ENCODE measurements around the gene ARHGEF11.

Gene ARHGEF11

DNA sequence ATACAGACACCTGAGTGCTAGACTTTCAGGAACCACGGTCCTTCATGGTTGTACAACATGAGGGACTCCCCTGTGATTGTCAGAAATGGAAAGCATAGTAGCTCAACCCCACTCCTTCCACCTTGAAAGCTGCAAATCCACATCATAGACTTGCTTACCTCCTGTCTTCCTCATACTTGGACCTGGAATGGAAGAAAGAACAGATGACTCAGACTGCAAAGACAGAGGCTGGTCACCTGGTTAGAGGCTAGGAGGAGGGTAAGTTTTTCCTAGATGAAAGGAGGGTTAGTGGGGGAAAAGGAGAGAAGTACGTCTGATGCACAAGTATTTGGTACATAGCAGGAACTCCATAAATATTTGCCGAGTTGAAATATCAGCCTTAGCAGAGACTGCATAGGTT, 87.9 kb downstream of the ARHGEF11 start:
- no peak for FAIRE-seq
- DNase-seq (ENCODE audit: insufficient read length, low spot score): no peak

DNA sequence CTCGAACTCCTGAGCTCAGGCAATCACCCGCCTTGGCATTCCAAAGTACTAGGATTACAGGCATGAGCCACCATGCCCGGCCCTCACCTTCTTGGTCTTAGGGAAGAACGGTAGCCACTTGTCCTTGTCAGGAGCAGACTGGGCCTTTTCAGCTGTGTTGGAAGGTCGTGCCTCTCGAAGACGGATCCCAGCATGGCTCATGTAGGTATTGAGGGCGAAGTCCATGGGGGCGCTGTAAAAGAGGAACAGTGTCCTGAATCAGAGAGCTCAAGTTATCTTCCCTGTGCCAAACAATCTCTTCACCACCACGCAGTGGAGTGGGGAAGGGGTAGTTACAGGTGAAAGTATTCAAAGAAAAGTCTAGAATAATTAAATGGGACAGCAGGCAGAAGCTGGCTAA, 89.2 kb downstream of the ARHGEF11 start:
- FAIRE-seq (no peak), DNase-seq (ENCODE audit: insufficient read length, low spot score) (no peak)

DNA sequence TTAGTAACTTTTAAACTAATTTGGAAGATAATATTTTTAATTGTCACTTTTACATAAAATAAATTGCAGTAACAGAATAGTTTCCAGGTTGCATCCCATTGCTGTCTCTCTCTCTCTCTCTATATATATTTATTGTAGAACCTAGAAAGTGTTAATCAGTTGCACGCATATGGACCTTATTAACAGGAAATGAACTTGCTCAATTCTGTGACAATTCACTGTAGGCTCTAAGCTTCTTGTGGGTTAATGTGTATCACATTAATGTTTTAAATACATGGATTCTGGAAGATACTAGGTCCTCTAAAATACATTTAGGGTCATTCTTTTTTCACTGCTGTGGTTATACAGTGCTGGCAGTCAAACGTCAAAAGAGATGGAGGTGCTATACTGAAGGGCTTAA, 92.0 kb downstream of the ARHGEF11 start:
- FAIRE-seq (no peak), DNase-seq (ENCODE audit: insufficient read length, low spot score) (no peak)

DNA sequence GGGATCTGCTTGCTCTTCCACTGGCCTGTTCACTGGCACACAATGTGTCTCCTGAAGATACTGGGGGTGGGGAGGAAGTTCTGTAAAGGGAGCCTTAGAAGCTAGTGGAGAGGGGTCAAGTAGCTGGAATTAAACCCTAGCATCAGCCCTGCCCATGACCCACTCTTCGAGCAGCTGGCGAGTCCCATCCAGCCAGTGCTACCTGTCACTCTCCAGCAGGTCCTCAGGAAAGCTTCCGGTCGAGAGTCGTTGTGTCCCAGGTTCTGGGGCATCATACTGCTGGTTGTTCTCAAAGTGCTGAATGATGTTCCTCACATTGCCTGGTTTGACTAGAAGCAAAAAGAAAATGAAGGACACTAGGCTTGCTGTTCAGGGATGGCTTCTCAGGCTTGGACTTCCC, 94.2 kb downstream of the ARHGEF11 start:
- FAIRE-seq (no peak), DNase-seq (ENCODE audit: insufficient read length, low spot score) (no peak)

DNA sequence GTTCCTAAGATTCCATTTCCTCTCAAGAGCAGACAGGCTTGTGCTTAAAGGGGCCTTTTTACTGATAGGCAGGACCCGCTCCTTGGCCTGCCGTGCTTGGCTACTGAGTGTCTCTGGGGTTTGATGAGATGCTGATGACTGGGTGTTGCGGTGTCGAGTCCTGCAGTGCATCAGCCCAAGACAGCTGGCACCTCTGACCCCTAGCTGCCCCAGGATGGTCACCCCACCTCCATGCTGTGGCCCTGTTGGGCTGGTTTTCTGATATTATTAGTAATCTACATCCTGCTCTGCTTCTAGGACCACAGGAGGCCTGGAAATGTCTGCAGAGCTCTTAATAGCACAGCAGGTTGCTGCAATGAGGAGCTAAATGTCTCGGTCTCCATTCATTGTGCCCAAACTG, 96.4 kb downstream of the ARHGEF11 start:
- no peak for DNase-seq (ENCODE audit: insufficient read length, low spot score)
- no peak for FAIRE-seq

DNA sequence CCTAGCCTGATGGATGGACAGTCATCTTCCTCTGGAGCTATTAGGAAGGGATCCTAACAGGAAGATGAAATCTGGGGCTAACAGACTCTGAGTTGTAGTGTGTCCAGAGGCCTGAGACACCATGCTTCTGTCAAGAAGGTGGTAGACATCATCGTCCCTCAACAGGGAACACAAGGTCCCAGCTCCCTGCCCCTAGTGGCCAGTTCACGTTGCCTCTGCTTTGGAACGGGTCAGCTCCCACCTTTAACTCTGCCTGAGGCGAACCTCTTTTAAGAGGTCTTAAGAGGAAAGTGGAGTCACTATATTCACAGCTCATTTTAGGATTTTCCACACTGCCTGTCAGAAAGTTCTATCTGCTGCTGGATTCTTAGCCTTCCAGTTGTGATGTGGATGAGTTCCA, 96.8 kb downstream of the ARHGEF11 start:
- no peak for DNase-seq (ENCODE audit: insufficient read length, low spot score)
- FAIRE-seq: no peak

DNA sequence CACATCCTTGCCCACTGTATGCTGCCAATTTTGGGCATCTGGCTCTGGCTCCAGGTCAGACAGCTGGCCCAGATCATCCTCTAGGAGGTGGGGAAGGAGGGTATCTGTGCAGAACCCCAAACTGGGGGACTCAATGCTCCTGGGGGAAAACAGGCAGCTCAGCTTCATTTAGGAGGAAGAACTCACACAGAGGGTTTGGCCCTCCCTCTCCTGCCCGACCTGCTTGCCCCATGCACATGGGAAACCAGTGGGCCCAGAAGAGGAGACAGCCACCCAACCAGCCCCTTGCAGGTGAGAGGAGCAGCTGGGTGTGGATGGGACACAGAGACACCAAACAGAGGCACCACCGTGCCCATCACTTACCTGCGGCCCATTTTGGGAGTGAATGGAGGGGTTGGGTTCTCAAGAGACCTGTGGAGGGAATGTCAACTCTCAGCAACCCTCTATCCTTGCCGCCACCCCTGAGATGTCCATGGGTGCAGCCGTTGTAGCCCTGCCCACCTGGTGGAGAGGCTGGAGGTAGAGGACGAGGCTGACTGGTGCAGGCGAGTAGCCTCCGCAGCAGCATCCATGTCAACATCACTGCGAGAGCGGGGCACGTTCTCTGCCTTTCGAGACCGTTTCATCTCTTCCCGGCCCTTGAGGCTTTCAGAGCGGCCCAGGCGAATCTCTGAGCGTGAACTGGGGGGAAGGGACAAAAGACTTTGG, 97.6 kb downstream of the ARHGEF11 start:
- no peak for DNase-seq (ENCODE audit: insufficient read length, low spot score)
- no peak for FAIRE-seq

DNA sequence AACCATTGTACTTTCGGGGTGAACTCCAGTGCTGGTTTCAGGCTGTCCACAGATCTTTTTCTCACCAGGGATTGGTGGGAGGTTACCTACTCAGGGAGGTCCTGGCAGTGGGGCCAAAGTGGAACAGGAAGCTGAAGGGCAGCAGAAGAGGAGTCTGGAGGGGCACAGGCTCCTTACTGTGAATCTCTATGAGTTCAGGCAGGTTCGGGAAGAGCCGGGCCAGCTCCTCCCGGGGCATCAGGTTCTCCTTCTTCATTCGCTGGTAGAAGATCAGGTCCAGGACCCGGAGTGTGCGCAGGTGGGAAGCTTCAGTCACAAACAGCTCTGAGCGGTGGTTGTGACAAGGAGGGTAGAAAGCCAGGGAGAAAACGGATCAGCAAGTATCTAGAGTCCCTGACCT, 98.4 kb downstream of the ARHGEF11 start:
- FAIRE-seq: no peak
- no peak for DNase-seq (ENCODE audit: insufficient read length, low spot score)

DNA sequence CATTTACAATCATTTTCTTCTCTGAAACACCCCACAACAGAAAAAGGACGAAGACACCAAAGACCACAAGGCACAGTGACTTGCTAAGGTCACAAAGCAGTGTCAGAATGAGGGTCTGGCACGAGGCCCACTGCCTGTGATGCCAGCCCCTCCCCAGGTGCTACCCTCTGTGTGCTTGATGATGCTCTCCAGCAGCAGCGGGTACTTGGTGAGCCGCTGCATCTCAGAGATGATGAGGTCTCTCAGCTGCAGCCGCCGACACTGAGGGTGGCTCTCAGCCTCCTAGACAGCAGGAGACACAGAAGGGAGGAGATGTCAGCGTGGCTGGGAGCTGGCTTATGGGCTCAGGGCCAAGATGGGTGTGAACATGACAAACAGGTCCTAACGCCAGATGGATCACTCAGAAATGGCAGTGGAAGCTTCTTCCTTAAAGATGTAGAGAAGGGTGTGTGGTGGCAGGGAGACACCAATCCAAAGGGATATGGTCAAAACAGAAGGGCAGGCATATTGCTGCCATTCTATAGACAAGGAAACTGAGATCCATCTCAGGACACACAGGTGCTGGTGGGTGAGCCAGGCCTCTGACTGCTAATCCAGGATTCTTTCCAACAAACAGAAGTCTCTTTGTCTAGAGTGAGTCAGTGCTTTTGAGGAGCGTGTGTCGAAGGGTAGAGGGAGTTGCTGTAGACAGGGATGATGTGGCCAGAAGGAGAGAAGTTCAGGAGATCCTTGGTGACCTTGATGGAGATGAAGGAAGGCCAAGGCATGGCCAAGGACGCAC, 99.5 kb downstream of the ARHGEF11 start:
- DNase-seq (ENCODE audit: insufficient read length, low spot score): no peak
- no peak for FAIRE-seq

DNA sequence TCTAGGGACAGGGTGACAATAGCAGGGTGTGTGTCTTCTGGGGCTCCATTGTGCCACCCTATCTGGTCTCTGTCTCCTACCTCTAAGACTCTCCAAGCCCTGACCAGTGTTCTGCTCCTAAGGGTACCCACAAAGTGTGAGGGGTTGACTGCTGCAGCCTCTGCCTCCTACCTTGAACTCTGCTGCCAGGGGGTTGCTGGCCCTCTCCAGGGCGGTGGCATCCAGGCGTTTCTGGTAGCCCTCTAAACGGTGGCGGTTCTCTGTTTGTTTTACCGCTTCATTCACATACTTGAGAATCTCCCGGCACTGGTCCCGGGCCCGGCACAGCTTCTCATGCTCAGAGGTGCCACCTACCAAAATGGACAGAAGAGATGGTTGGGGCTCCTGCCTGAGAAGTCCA, 100.7 kb downstream of the ARHGEF11 start:
- no peak for FAIRE-seq
- no peak for DNase-seq (ENCODE audit: insufficient read length, low spot score)

DNA sequence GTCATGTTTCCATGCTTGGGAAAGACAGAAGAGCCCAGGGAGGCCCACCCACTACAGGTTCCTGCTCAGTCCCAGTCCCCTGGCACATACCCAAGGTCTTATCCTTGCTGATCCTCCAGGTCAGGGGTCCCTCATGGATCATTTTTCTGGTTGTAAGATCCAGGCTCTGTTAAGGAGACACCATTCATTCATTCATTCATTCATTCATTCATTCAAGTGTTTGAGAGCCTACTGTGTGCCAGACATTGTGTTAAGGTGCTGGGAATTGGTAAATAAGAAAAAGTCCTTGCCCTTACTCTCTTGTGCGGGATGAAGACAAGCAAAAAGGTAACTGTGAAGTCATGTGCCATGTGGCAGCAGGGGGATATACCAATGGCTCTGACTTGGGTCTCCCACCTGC, 101.3 kb downstream of the ARHGEF11 start:
- DNase-seq (ENCODE audit: insufficient read length, low spot score): no peak
- no peak for FAIRE-seq

DNA sequence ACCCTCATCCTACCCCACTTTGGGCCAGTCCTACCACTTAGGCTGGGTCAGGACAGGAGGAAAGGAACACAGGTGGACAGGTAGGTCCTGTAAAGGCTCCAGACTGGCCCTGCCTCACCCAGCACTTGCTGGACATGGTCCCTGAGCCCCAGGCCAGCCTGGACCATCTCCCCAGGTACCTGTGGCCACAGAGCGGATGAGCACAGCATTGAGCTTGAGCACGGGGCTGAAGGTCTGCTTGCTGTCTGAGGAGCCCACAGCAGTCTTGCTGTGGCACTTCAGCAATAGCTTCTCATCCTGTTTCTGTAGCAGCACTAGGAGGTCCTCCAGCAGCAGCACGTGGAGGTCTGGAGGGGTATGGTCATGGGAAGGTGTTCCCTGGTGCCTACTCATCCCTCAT, 101.8 kb downstream of the ARHGEF11 start:
- FAIRE-seq (no peak), DNase-seq (ENCODE audit: insufficient read length, low spot score) (no peak)

DNA sequence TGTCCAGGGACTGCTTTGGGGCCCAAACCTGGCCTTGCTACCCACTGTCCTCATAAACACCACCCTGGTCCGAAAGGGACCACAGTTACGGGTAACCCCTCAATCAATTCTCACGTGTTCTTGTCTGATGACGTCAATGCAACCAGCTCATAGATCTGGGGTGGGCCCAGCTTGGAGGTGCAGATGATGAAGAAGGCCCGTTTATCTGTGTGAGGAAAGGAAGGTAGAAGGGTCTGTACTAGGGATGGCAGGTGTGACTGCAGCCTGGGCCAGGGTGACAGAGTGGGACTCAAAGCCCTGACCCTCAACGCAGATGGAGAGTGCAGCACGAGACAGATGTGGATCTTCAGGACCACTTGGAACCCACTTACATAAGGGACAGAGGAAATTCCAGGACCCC, 103.0 kb downstream of the ARHGEF11 start:
- DNase-seq (ENCODE audit: insufficient read length, low spot score): no peak
- no peak for FAIRE-seq

DNA sequence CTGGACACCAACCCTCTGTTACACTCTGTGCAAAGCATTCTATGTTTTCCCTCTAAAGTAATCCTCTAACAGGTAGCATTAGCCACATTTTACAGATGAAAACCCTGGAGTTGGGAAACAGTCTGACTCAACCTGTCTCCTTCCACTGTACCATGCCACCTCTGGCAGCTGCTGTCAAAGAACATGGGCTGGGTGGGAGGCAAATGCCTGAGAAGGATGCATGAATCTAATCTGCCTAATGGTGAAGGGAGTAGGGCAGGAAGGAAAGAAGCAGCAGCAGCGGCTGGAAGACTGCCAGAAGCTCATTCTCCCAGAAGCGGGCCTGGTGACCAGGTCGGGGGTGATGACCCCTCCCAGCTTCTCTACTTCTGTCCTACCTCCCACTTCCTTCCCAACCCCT, 103.4 kb downstream of the ARHGEF11 start:
- FAIRE-seq: no peak

DNA sequence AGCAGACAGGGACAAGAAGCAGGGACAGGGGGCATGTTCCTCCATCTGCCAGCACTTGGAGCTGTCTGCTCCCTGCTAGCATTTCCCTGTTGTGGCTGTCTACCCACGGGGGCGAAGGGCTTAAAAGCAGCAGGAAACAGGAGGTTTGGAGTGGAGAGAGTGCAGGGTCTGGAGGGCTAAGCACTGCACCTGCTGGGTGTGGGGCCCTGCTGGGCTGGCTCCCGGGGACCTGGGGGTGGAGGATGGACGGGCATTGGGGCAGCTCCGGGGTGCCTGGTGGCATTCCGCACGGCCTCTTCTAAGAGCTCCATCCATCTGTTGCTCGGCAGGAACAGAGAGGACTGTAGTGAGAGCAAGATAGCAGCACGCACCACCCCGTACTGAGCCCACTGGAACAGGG, 103.9 kb downstream of the ARHGEF11 start:
- DNase-seq (ENCODE audit: insufficient read length, low spot score) (no peak), FAIRE-seq (no peak)

More for the DNA sequence above, 103.4 kb downstream of the ARHGEF11 start:
- no peak for DNase-seq (ENCODE audit: insufficient read length, low spot score)

DNA sequence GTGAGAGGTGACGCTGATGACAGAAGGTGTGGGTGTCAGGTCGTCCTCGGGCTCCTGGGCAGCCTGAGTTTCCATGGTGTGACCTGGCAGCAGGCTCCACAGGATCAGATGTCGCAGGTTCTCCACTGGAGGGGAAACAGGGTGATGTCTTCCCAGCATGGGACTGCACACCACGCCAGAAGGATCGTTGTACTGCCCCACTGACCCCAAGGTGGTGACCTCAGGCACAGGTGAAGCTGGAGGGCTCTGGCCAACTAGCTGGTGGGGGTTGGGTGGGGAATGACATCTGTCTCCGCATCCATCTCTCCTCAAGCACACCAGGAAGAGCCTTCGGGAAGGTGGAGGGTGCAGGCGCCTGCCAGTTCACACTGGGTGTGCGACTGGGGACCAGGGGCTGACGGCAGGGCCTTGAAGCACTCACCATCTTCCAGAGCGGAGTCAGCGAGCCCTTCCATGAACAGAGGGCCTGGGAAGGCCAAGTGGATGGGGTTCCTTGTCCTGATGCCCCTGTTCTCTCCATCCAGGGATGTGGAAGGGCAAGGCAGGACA, 105.7 kb downstream of the ARHGEF11 start:
- FAIRE-seq: no peak
- DNase-seq (ENCODE audit: insufficient read length, low spot score): no peak

DNA sequence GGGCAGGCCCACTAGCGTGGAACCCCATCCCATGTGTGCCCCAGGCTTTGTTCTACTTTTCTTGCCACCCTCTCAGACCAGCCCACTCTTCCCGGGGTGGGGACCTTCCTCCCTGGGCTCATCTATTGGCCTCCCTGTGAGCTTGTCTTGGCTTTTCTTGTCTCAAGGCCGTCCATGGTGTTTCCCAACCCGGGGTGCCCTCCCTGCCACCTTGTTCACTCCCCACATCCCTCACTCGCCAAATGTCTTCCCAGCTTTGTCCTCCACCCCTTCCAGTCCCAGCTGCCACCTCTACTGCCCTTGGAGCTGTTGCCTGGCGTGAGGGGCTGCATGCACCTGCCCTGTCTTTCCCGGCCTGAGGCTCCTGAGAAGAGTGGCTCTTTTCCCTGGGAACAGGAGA, 106.7 kb downstream of the ARHGEF11 start:
- FAIRE-seq: no peak
- no peak for DNase-seq (ENCODE audit: insufficient read length, low spot score)

DNA sequence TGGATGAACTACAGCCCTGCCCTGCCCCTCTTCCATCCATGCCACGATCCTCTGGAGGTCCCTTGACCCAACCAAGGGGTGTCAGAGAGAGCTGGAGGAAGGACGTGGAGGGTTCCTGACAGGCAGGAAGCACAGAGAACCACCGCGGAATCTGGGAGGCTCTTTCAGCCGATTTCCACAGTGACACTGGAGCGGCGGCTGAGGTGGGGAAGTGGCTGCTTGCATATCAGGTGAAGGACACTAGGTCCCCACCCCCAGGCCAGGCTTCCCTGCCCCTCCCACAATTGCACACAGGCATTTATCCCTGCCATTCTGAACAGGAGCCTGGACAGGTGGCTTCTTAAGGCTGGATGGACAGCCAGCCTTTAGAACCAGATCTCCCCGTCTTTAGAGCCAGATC, 107.7 kb downstream of the ARHGEF11 start:
- FAIRE-seq: no peak
- DNase-seq (ENCODE audit: insufficient read length, low spot score): no peak

DNA sequence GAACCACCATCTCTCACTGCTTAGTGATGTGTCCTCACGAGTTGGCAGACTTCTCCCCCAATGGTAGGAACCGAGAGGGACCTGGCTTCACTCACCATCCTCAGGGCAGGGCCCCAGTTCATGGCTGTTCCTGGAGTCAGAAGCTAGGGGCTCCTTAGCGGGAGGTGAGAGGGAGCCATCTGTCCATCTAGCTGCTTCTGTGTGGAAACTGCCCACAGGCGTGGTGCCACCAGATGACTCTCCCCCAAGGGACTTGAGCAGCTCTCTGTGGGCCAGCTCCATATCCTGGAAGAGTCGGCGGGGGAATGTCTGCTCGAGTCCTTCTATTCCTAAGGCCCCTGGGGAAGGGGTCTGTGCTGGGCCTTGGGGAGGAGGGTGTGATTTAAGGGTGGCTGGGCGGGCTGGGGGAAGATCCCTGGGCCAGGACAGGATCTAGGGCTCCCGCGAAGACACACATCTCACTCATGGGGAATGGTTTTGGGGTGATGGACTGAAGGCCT, 108.8 kb downstream of the ARHGEF11 start:
- FAIRE-seq (no peak), DNase-seq (ENCODE audit: insufficient read length, low spot score) (no peak)

DNA sequence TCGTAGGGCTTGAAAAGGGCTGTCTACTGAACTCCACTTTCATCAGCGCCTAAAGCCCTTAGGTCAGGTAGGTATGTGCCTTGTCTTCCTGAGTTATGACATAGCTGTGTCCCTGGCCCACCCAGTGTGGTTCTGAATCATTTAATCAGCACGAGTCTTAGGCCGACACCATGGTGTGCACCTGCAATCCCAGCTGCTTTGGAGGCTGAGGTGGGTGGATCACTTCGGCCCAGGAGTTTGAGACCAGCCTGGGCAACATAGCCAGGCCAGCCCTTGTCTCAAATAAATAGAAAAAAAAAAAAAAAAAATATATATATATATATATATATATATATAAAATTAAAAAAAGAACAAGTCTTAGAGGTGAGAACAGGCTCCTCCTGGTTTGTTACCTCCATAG, 109.4 kb downstream of the ARHGEF11 start:
- DNase-seq (ENCODE audit: insufficient read length, low spot score): no peak
- FAIRE-seq: no peak

DNA sequence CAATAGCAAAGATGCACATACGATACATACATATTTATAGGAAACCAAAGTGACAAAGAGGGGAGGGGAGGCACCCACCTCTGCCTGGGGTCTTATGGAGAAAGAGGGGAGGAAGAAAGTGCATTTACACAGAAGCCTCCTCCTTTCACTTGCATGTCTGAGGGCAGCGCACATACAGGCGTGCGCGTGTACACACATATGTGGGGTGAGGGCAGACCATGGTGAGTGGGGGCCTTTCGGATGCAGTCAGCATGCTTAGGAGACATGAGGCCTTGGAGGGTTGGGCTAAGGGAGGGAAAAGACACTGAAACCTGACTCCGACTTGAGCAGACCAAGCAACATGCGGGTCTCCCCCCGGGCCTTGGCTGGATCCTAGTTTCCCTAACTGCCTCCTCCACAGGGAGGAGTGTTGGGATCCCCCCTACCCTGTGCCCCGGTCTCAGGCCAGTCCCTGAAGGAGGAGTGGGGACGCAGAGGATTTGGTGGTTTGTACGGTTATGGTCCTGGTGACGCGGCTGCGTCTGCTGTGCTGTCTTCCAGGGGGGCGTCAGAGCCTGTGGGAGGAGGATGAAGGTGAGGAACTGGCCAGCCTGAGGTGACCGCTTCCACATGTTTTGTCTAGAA, 109.9 kb downstream of the ARHGEF11 start:
- DNase-seq (ENCODE audit: insufficient read length, low spot score): no peak
- no peak for FAIRE-seq

DNA sequence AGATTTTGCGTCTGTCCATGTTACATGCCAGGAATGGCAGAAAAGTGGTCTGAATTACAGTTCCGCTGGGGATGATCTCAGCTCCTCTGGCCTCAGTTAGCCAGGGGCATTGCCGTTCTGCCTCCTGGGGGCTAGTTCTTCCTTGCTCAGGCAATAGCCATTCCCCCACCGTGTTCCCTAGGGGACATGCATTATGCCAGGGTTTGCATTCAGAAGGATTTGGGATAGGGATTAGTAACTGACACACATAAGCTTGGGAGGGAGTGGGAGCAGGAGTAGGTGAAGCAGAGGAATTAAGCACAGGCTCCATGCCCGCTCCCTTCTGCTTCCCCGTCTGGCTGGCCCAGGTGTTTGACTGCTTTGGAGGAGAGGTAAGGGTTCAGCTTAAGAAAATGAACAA, 112.4 kb downstream of the ARHGEF11 start:
- no peak for FAIRE-seq

More for the DNA sequence above, 112.4 kb downstream of the ARHGEF11 start:
- no peak for DNase-seq (ENCODE audit: insufficient read length, low spot score)

Measured in GM19239 (cell line).